Mononuclear cell (primary cell): ENCODE measurements around the gene SLC47A1. TPM values are rescaled to one million over a fixed set of nuclear protein-coding genes. Genes with fewer than 3 reads are reported as not detected.
"Not testable (repeated sequence)": the region's sequence is repeated elsewhere in the genome, so short reads cannot be mapped to it uniquely, and the experiment has no call there.

Source experiments
- H3K27me3 ChIP-seq: 2 replicates; pipeline ENCODE4 v1.6.0; 2011; ENCODE audit warnings: low read length, control low read depth; ENCODE audit not compliant: insufficient read depth
- H3K4me1 ChIP-seq: 2 replicates; pipeline ENCODE4 v1.5.1; 2011; ENCODE audit warnings: mild to moderate bottlenecking, low read length, control low read depth; ENCODE audit not compliant: insufficient read depth
- H3K4me3 ChIP-seq: 2 replicates; pipeline ENCODE4 v1.5.1; 2011; ENCODE audit warnings: mild to moderate bottlenecking, low read length, moderate library complexity
- H3K9me3 ChIP-seq: 2 replicates; pipeline ENCODE4 v1.5.1; 2011; ENCODE audit warnings: low read depth, mild to moderate bottlenecking, control low read depth, low read length
- total RNA-seq: library from RNA; depleted of rRNA; stranded (reverse); fragments of >200 nt; gene quantifications from one replicate; pipeline ENCODE4 v1.2.3, GENCODE V29; 2012

The SLC47A1 gene
- total RNA-seq, 1 donor = 0.73 TPM

DNA sequence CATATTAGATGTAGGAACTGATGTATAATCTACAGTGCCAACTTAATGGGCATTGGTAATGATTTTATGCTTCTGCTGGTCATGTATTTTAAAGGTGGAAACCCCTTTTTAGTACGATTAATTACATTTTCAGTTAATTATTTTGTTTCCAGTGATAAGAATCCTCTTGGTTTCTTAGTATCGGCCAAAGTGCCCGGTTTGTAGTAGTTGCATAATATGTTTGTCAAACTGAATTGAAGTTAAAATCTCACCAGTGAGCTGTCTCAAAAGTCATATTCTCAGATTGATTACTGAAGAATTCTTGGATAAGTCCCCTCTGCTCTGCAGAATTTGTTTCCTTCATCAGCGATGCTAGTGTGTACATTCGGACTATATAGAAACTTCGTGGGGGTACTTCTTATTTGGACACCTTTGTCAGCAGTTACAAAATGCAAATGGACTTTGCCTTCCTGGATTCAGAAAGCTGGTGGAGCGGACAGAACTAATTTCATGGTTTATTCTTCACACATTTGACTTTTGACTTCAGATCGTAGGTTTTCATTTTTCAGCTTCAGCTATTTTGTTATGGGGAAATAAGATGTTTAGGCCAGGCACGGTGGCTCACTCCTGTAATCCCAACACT, 28.2 kb downstream of the SLC47A1 start:
- no peaks in the 10 kb centered on the region for H3K4me1 ChIP-seq
- H3K9me3 ChIP-seq = no peaks in the 10 kb centered on the region
- H3K4me3 ChIP-seq = no peak overlapping the region

GRCh38 chr17:19565817-19566575, 32.3 kb downstream of the SLC47A1 start:
- Histone ChIP-seq H3K27me3 (no peaks in the 10 kb centered on the region), H3K9me3 (no peaks in the 10 kb centered on the region), H3K4me3 (no peak overlapping the region), H3K4me1 (peaks cover 16% of the 10 kb centered on the region)

More for the DNA sequence above, 28.2 kb downstream of the SLC47A1 start:
- no peaks in the 10 kb centered on the region for H3K27me3 ChIP-seq

DNA sequence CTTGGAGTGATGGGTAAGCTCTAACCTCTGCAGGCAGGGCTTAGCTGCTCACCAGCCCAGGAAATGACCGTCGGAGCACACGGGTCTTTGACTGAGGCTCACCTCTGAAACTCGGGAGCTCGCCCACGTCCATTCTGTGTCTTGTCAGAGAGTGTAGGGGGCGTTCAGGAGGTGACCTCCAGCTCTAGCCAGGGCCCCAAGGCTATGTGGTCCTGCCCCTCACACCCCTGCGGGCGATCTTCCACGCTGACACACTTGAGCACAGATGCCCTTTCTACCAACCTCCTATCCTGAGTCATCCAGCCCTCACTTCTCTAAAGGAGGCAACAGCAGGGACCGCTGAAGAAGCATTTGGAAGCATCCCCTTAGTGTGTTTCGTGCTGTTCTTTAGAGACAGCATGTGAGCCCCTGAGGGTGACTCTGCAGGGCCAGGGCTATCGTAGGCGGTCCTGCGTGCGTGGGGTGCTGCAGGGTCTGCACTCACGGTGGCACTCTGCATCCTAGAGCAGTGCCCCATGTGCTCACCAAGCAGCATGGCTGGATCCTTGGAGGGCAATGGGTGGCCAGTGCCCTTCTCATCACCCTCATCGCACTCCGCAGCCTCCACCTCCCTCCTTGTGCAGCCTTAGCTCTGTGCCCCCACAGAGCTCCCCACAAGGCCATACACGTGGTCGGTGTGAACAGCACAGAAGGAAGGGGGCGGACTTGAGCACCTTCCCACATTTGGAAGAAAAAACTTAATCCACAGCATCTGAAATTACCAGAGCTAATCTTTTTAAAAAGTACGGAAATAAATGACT, 33.8 kb downstream of the SLC47A1 start:
- H3K4me1 ChIP-seq = peaks cover 16% of the 10 kb centered on the region
- no peak overlapping the region for H3K4me3 ChIP-seq
- no peaks in the 10 kb centered on the region for H3K9me3 ChIP-seq

DNA sequence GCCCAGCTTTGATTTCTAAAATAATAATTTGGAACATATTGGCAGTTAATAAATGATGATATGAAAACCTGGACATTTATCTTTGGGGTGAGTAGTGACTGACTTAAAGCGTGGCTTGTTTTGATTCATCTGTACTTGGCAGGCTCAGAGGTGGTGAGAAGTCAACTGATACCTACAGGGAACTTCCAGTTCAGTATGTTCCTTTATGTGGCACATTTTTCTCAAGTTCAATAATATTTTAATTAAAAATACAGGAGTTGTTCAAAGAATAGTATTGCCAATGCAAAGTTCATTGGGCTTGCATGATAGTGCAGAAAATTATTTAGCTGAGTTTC, 34.3 kb downstream of the SLC47A1 start:
- Histone ChIP-seq H3K4me1 (peaks cover 19% of the 10 kb centered on the region), H3K9me3 (no peaks in the 10 kb centered on the region), H3K27me3 (no peaks in the 10 kb centered on the region), H3K4me3 (no peak overlapping the region)

More for the DNA sequence above, 33.8 kb downstream of the SLC47A1 start:
- no peaks in the 10 kb centered on the region for H3K27me3 ChIP-seq

GRCh38 chr17:19569785-19570543, 36.3 kb downstream of the SLC47A1 start:
- no peaks in the 10 kb centered on the region for H3K9me3 ChIP-seq
- peaks cover 19% of the 10 kb centered on the region for H3K4me1 ChIP-seq
- H3K27me3 ChIP-seq = no peaks in the 10 kb centered on the region
- H3K4me3 ChIP-seq = no peak overlapping the region

DNA sequence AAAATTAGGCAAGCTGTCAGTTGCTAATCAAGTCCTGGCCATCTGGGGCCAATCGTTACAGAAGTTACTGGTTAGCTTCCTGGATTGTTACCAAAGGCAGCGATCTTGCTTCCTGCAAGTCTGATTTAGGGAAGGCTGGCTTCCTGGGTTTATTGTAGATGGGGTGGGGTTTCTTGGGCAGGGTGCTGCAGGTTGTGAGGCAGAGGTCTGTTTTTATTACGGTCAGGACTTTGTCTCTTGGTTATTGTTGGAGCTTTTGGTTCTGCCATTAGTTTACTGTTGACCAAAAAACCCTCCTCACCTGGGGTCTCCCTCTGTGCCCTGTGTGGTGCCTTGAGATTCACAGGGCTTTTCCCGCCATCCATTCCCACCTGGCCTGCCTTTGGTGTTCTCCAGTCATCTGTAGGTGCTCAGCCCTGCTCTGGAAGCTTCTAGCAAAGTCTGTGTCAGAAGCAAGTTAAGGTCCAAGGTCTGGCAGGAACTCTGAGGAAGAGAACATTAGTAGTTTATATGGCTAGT, 36.9 kb downstream of the SLC47A1 start:
- no peaks in the 10 kb centered on the region for H3K9me3 ChIP-seq
- no peaks in the 10 kb centered on the region for H3K27me3 ChIP-seq
- H3K4me3 ChIP-seq = no peak overlapping the region
- H3K4me1 ChIP-seq = peaks cover 19% of the 10 kb centered on the region

DNA sequence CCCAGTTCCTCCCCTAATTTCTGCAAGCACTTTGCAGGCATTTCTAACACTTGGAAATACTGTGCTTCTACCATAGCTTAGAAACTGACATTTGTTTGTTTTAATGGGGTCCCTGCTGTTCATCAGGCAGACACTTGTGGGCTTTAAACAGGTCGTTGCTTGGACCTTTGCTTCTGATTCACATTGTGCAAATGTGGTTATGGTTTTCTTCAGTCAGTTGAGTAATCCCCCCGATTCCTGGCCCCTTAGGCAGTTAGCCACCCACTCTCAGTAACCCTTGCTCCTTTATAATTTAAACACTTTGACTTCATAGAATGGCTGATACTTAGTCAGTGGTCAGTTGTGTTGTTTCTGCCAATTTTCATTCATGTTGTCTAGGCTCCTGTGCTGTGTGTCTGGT, 39.4 kb downstream of the SLC47A1 start:
- Histone ChIP-seq H3K4me3 (no peak overlapping the region), H3K9me3 (no peaks in the 10 kb centered on the region), H3K4me1 (peaks cover 19% of the 10 kb centered on the region), H3K27me3 (no peaks in the 10 kb centered on the region)

- H3K27me3 ChIP-seq = peaks cover 3% of the 10 kb centered on the region
- peaks cover 12% of the 10 kb centered on the region for H3K4me1 ChIP-seq
- no peaks in the 10 kb centered on the region for H3K9me3 ChIP-seq
- H3K4me3 ChIP-seq = no peak overlapping the region
These were observed 41.3 kb downstream of the SLC47A1 start for GRCh38 chr17:19574956-19575355.

- Histone ChIP-seq H3K4me3 (no peak overlapping the region), H3K27me3 (peaks cover 11% of the 10 kb centered on the region), H3K4me1 (peaks cover 6% of the 10 kb centered on the region), H3K9me3 (no peaks in the 10 kb centered on the region)
These were observed 44.9 kb downstream of the SLC47A1 start for GRCh38 chr17:19578545-19578944.

- no peak overlapping the region for H3K4me3 ChIP-seq
- peaks cover 6% of the 10 kb centered on the region for H3K4me1 ChIP-seq
These were observed 45.6 kb downstream of the SLC47A1 start for GRCh38 chr17:19579192-19579761.

GRCh38 chr17:19579867-19580565, 46.4 kb downstream of the SLC47A1 start:
- H3K9me3 ChIP-seq = no peaks in the 10 kb centered on the region
- H3K4me3 ChIP-seq = no peak overlapping the region
- peaks cover 6% of the 10 kb centered on the region for H3K4me1 ChIP-seq
- peaks cover 11% of the 10 kb centered on the region for H3K27me3 ChIP-seq

More at GRCh38 chr17:19579192-19579761, 45.6 kb downstream of the SLC47A1 start:
- H3K27me3 ChIP-seq = peaks cover 11% of the 10 kb centered on the region
- no peaks in the 10 kb centered on the region for H3K9me3 ChIP-seq

DNA sequence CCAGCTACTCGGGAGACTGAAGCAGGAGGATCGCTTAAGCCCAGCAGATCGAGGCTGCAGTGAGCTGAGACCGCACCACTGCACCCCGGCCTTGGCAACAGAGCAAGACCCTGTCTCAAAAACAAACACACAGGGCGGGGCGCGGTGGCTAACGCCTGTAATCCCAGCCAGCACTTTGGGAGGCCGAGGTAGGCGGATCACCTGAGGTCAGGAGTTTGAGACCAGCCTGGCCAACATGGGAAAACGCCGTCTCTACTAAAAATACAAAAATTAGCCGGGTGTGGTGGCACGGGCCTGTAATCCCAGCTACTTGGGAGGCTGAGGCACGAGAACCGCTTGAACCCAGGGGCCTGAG, 46.9 kb downstream of the SLC47A1 start:
- H3K27me3 ChIP-seq = peaks cover 11% of the 10 kb centered on the region
- not testable (repeated sequence) for H3K4me1 ChIP-seq, H3K9me3 ChIP-seq, H3K4me3 ChIP-seq

- peaks cover 11% of the 10 kb centered on the region for H3K27me3 ChIP-seq
- not testable (repeated sequence) for H3K4me1 ChIP-seq, H3K9me3 ChIP-seq, H3K4me3 ChIP-seq
These were observed 48.5 kb downstream of the SLC47A1 start for GRCh38 chr17:19582152-19582551.

GRCh38 chr17:19583871-19584270, 50.2 kb downstream of the SLC47A1 start:
- H3K27me3 ChIP-seq = peaks cover 11% of the 10 kb centered on the region
- no peaks in the 10 kb centered on the region for H3K9me3 ChIP-seq
- H3K4me1 ChIP-seq = peaks cover 6% of the 10 kb centered on the region

More at GRCh38 chr17:19583871-19584270, 50.2 kb downstream of the SLC47A1 start:
- no peak overlapping the region for H3K4me3 ChIP-seq
